ENCODE data around the gene PLD3. TPM values are rescaled to one million over a fixed set of nuclear protein-coding genes. Genes with fewer than 3 reads are reported as not detected.
"Not testable (repeated sequence)": the region's sequence is repeated elsewhere in the genome, so short reads cannot be mapped to it uniquely, and the experiment has no call there.

PLD3 gene
- total RNA-seq, 1 donor = 136 TPM

DNA sequence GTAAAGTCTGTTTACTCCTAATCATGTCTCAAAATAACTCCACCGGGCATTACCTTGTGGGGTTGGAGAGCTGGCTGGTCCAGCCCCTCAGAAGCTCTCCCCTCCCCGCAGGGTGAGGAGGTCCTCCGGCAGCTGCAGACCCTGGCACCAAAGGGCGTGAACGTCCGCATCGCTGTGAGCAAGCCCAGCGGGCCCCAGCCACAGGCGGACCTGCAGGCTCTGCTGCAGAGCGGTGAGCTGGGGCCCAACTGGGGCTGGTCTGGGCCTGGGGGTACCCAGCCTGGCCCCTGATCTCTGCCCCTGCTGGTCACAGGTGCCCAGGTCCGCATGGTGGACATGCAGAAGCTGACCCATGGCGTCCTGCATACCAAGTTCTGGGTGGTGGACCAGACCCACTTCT, 21.3 kb downstream of the PLD3 start:
- Histone ChIP-seq H3K27me3 (ENCODE audit: insufficient read depth, low read length) (no peaks in the 10 kb centered on the region), H3K36me3 (ENCODE audit: insufficient read depth, low read length) (peaks cover 57% of the 10 kb centered on the region), H4K20me1 (ENCODE audit: insufficient read depth, low read length) (peaks cover 7% of the 10 kb centered on the region), H3K79me2 (ENCODE audit: insufficient read depth, low read length) (no peaks in the 10 kb centered on the region), H3K27ac (ENCODE audit: low read depth, low read length) (no peak overlapping the region), H3K4me2 (ENCODE audit: insufficient read depth, low read length) (no peak overlapping the region), H2AFZ (ENCODE audit: low read length) (no peak overlapping the region), H3K4me1 (ENCODE audit: insufficient read depth, low read length) (peaks cover 10% of the 10 kb centered on the region), H3K9me3 (ENCODE audit: low read depth, low read length) (no peaks in the 10 kb centered on the region), H3K4me3 (ENCODE audit: insufficient read depth, low read length) (no peak overlapping the region)
- TF ChIP-seq CTCF (IDR thresholded peaks at IDR 0.05; ENCODE audit: extremely low read depth, low read depth, low read length) = no peak
- DNase-seq (ENCODE audit: insufficient read length, low spot score, missing footprints) = peak; percentile 35

DNA sequence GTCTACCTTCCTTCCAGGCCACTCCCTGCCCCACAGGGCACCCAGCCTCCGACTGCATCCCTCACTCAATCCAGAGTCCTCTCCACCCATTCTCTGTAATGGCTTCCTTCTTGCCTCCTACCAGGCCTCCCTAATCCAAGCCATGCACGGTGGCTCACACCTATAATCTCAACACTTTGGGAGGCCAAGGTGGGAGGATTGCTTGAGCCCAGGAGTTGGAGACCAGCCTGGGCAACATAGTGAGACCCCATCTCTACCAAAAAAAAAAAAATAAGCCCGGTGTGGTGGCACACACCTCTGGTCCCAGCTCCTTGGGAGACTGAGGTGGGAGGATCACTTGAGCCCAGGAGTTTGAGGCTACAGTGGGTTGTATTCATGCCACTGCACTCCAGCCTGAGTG, 21.8 kb downstream of the PLD3 start:
- not testable (repeated sequence) for H3K79me2 ChIP-seq (ENCODE audit: insufficient read depth, low read length); H3K4me1 ChIP-seq (ENCODE audit: insufficient read depth, low read length); H3K4me2 ChIP-seq (ENCODE audit: insufficient read depth, low read length); H4K20me1 ChIP-seq (ENCODE audit: insufficient read depth, low read length); H3K9me3 ChIP-seq (ENCODE audit: low read depth, low read length); H3K27me3 ChIP-seq (ENCODE audit: insufficient read depth, low read length); H3K27ac ChIP-seq (ENCODE audit: low read depth, low read length); H3K4me3 ChIP-seq (ENCODE audit: insufficient read depth, low read length); H2AFZ ChIP-seq (ENCODE audit: low read length)
- peak; percentile 4 for DNase-seq (ENCODE audit: insufficient read length, low spot score, missing footprints)
- H3K36me3 ChIP-seq (ENCODE audit: insufficient read depth, low read length) = peaks cover 57% of the 10 kb centered on the region

GRCh38 chr19:40370997-40371801, 22.7 kb downstream of the PLD3 start:
- Histone ChIP-seq H2AFZ (ENCODE audit: low read length) (no peak overlapping the region), H3K9me3 (ENCODE audit: low read depth, low read length) (no peaks in the 10 kb centered on the region), H4K20me1 (ENCODE audit: insufficient read depth, low read length) (peaks cover 7% of the 10 kb centered on the region), H3K27ac (ENCODE audit: low read depth, low read length) (no peak overlapping the region), H3K4me1 (ENCODE audit: insufficient read depth, low read length) (peaks cover under 1% of the 10 kb centered on the region), H3K4me2 (ENCODE audit: insufficient read depth, low read length) (no peak overlapping the region), H3K4me3 (ENCODE audit: insufficient read depth, low read length) (no peak overlapping the region), H3K36me3 (ENCODE audit: insufficient read depth, low read length) (peaks cover 57% of the 10 kb centered on the region), H3K79me2 (ENCODE audit: insufficient read depth, low read length) (no peaks in the 10 kb centered on the region), H3K27me3 (ENCODE audit: insufficient read depth, low read length) (no peaks in the 10 kb centered on the region)
- TF ChIP-seq CTCF (IDR thresholded peaks at IDR 0.05; ENCODE audit: extremely low read depth, low read depth, low read length) = no peak
- DNase-seq (ENCODE audit: insufficient read length, low spot score, missing footprints) = peak; percentile 67

GRCh38 chr19:40371802-40372122, 23.3 kb downstream of the PLD3 start:
- no peaks in the 10 kb centered on the region for H3K79me2 ChIP-seq (ENCODE audit: insufficient read depth, low read length)
- H2AFZ ChIP-seq (ENCODE audit: low read length) = no peak overlapping the region
- no peak for TF ChIP-seq CTCF (IDR thresholded peaks at IDR 0.05; ENCODE audit: extremely low read depth, low read depth, low read length)
- no peak overlapping the region for H3K4me3 ChIP-seq (ENCODE audit: insufficient read depth, low read length)
- no peaks in the 10 kb centered on the region for H3K4me1 ChIP-seq (ENCODE audit: insufficient read depth, low read length)
- no peak overlapping the region for H3K27ac ChIP-seq (ENCODE audit: low read depth, low read length)
- H4K20me1 ChIP-seq (ENCODE audit: insufficient read depth, low read length) = peaks cover 7% of the 10 kb centered on the region
- H3K4me2 ChIP-seq (ENCODE audit: insufficient read depth, low read length) = no peak overlapping the region
- H3K36me3 ChIP-seq (ENCODE audit: insufficient read depth, low read length) = peaks cover 57% of the 10 kb centered on the region
- H3K9me3 ChIP-seq (ENCODE audit: low read depth, low read length) = no peaks in the 10 kb centered on the region
- peak; percentile 88 for DNase-seq (ENCODE audit: insufficient read length, low spot score, missing footprints)
- H3K27me3 ChIP-seq (ENCODE audit: insufficient read depth, low read length) = no peaks in the 10 kb centered on the region
